HepG2 (cell line): ENCODE results near the gene MRPL34. TPM values are rescaled to one million over a fixed set of nuclear protein-coding genes. Genes with fewer than 3 reads are reported as not detected.
A peak's percentile ranks its signal among the peaks of the same experiment; 100 is the strongest.

Experiments
- BRD4 ChIP-seq: sonication (generic); formaldehyde crosslinking; IDR thresholded peaks from 2 replicates; pipeline ENCODE4 v1.4.0; 2020; ENCODE audit warnings: missing genetic modification reagents
- CBFB ChIP-seq: sonication (generic); formaldehyde crosslinking; IDR thresholded peaks from 2 replicates; pipeline ENCODE4 v1.4.0; 2020; ENCODE audit warnings: missing genetic modification reagents
- FLYWCH1 ChIP-seq: sonication (generic); formaldehyde crosslinking; IDR thresholded peaks from 2 replicates; pipeline ENCODE4 v1.8.1; 2023; ENCODE audit warnings: mild to moderate bottlenecking, missing genetic modification reagents
- JUN ChIP-seq: sonication (generic); formaldehyde crosslinking; IDR thresholded peaks from 2 replicates; pipeline ENCODE4 v1.4.0; 2020; ENCODE audit warnings: mild to moderate bottlenecking, missing genetic modification reagents
- MNT ChIP-seq: fragments of 450-650 bp; IDR thresholded peaks from 2 replicates; pipeline ENCODE4 v1.6.1; 2016
- NKX3-1 ChIP-seq: sonication (generic); formaldehyde crosslinking; IDR thresholded peaks from 2 replicates; pipeline ENCODE4 v1.5.0; 2020; ENCODE audit warnings: missing genetic modification reagents
- PHB2 ChIP-seq: fragments of 450-650 bp; IDR thresholded peaks from 2 replicates; pipeline ENCODE4 v1.6.1; 2018; ENCODE audit not compliant: partially characterized antibody
- SMAD9 ChIP-seq: sonication (generic); formaldehyde crosslinking; IDR thresholded peaks from 2 replicates; pipeline ENCODE4 v1.5.1; 2020; ENCODE audit warnings: mild to moderate bottlenecking, missing genetic modification reagents
- ZIK1 ChIP-seq: sonication (generic); formaldehyde crosslinking; IDR thresholded peaks from 2 replicates; pipeline ENCODE4 v1.5.0; 2020; ENCODE audit warnings: mild to moderate bottlenecking, low read depth, missing genetic modification reagents, borderline replicate concordance
- ZNF10 ChIP-seq: sonication (generic); formaldehyde crosslinking; IDR thresholded peaks from 2 replicates; pipeline ENCODE4 v1.4.0; 2020; ENCODE audit warnings: mild to moderate bottlenecking, low read depth, missing genetic modification reagents, borderline replicate concordance
- ZNF20 ChIP-seq: sonication (generic); formaldehyde crosslinking; IDR thresholded peaks from 2 replicates; pipeline ENCODE4 v1.4.0; 2020; ENCODE audit warnings: mild to moderate bottlenecking, moderate library complexity, missing genetic modification reagents
- ZNF629 ChIP-seq: sonication (generic); formaldehyde crosslinking; conservative IDR thresholded peaks from 2 replicates; pipeline ENCODE4 v1.5.0; 2020; ENCODE audit warnings: missing genetic modification reagents
- ZNF781 ChIP-seq: sonication (generic); formaldehyde crosslinking; IDR thresholded peaks from 2 replicates; pipeline ENCODE4 v1.5.1; 2020; ENCODE audit warnings: borderline replicate concordance, mild to moderate bottlenecking, missing genetic modification reagents; ENCODE audit errors: not compliant biosample characterization
- polyA plus RNA-seq, 8 experiments: library from polyadenylated mRNA; depleted of rRNA in 3 of 8; stranded (reverse) in 7 of 8; unstranded in 1 of 8; fragments of >200 nt; fragmentation: Illumina TruSeq in 4 of 8; extraction: Trizol in 4 of 8; gene quantifications; 2 replicates each; pipeline versions ENCODE4 v1.2.1 to v1.2.3, GENCODE V29; 2011 to 2016; ENCODE audit warnings: low read depth in 4 of 8, missing spikeins in 1 of 8, mixed read lengths in 1 of 8; ENCODE audit not compliant: insufficient read depth in 1 of 8
- total RNA-seq, 5 experiments: library from RNA; depleted of rRNA; stranded (reverse); fragments of >200 nt; fragmentation: Illumina TruSeq; extraction: Trizol; gene quantifications; 2 replicates each; pipeline ENCODE4 v1.2.3, GENCODE V29; 2016; ENCODE audit warnings: low read depth in 1 of 5
- TF ChIP-seq, protein P1 (sequence below): IDR thresholded peaks from 2 replicates; pipeline ENCODE4 v1.6.1; 2016
- TF ChIP-seq, protein P2 (sequence below): sonication (generic); formaldehyde crosslinking; IDR thresholded peaks from 2 replicates; pipeline ENCODE4 v1.8.0; 2022; ENCODE audit warnings: missing genetic modification reagents, mild to moderate bottlenecking, moderate library complexity, borderline replicate concordance
- TF ChIP-seq, protein P3 (sequence below): sonication (generic); formaldehyde crosslinking; IDR thresholded peaks from 2 replicates; pipeline ENCODE4 v1.5.0; 2020; ENCODE audit warnings: mild to moderate bottlenecking, missing genetic modification reagents
- TF ChIP-seq, protein P4 (sequence below): sonication (generic); formaldehyde crosslinking; IDR thresholded peaks from 2 replicates; pipeline ENCODE4 v1.4.0; 2020; ENCODE audit warnings: missing genetic modification reagents, borderline replicate concordance
- TF ChIP-seq, protein P5 (sequence below): sonication (generic); formaldehyde crosslinking; IDR thresholded peaks from 2 replicates; pipeline ENCODE4 v1.8.0; 2022; ENCODE audit warnings: missing genetic modification reagents, mild to moderate bottlenecking, borderline replicate concordance

Gene MRPL34
- total and polyA plus RNA-seq, 2 of the 13 experiments (the other 11 are each of a cell fraction or from before 2014, with no cell fraction given) = 74.0 to 77.3 TPM

DNA sequence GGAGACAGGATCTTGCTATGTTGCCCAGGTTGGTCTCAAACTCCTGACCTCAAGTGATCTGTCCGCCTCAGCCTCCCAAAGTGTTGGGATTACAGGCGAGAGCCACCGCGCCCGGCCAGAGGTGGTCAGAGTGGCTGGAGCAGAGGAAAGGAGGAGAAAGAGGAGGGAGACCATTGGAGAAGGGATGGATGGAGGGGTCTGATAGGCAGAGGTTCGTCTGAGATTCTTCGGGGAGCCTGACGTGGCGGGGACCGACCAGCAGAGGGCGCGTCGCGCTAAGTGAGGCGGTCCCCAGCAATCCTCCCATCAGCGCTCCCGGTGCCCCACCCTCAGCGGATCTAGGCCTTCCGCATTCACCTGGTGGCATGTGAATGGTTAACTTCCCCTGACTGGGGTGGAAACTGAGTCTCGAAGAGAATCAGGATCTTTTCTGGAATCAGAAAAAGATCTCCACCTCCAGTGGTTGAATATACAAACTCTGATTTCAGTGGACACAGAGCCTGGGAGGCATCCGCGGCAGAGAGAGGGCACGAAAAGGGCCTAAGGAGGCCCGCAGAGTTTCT is 40.5 kb downstream of the MRPL34 start (continued):
- TF ChIP-seq, protein P1, sequence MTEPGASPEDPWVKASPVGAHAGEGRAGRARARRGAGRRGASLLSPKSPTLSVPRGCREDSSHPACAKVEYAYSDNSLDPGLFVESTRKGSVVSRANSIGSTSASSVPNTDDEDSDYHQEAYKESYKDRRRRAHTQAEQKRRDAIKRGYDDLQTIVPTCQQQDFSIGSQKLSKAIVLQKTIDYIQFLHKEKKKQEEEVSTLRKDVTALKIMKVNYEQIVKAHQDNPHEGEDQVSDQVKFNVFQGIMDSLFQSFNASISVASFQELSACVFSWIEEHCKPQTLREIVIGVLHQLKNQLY = no peak
- no peak for TF ChIP-seq BRD4 (CRISPR knock-in tag)
- TF ChIP-seq ZIK1 (CRISPR knock-in tag) = no peak
- TF ChIP-seq, protein P2, sequence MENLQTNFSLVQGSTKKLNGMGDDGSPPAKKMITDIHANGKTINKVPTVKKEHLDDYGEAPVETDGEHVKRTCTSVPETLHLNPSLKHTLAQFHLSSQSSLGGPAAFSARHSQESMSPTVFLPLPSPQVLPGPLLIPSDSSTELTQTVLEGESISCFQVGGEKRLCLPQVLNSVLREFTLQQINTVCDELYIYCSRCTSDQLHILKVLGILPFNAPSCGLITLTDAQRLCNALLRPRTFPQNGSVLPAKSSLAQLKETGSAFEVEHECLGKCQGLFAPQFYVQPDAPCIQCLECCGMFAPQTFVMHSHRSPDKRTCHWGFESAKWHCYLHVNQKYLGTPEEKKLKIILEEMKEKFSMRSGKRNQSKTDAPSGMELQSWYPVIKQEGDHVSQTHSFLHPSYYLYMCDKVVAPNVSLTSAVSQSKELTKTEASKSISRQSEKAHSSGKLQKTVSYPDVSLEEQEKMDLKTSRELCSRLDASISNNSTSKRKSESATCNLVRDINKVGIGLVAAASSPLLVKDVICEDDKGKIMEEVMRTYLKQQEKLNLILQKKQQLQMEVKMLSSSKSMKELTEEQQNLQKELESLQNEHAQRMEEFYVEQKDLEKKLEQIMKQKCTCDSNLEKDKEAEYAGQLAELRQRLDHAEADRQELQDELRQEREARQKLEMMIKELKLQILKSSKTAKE (CRISPR knock-in tag) = no peak
- no peak for TF ChIP-seq ZNF10 (CRISPR knock-in tag)
- TF ChIP-seq NKX3-1 (CRISPR knock-in tag) = no peak
- TF ChIP-seq PHB2 = no peak
- no peak for TF ChIP-seq ZNF781 (CRISPR knock-in tag)
- no peak for TF ChIP-seq MNT
- TF ChIP-seq, protein P3, sequence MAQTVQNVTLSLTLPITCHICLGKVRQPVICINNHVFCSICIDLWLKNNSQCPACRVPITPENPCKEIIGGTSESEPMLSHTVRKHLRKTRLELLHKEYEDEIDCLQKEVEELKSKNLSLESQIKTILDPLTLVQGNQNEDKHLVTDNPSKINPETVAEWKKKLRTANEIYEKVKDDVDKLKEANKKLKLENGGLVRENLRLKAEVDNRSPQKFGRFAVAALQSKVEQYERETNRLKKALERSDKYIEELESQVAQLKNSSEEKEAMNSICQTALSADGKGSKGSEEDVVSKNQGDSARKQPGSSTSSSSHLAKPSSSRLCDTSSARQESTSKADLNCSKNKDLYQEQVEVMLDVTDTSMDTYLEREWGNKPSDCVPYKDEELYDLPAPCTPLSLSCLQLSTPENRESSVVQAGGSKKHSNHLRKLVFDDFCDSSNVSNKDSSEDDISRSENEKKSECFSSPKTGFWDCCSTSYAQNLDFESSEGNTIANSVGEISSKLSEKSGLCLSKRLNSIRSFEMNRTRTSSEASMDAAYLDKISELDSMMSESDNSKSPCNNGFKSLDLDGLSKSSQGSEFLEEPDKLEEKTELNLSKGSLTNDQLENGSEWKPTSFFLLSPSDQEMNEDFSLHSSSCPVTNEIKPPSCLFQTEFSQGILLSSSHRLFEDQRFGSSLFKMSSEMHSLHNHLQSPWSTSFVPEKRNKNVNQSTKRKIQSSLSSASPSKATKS (CRISPR knock-in tag) = no peak
- TF ChIP-seq, protein P4, sequence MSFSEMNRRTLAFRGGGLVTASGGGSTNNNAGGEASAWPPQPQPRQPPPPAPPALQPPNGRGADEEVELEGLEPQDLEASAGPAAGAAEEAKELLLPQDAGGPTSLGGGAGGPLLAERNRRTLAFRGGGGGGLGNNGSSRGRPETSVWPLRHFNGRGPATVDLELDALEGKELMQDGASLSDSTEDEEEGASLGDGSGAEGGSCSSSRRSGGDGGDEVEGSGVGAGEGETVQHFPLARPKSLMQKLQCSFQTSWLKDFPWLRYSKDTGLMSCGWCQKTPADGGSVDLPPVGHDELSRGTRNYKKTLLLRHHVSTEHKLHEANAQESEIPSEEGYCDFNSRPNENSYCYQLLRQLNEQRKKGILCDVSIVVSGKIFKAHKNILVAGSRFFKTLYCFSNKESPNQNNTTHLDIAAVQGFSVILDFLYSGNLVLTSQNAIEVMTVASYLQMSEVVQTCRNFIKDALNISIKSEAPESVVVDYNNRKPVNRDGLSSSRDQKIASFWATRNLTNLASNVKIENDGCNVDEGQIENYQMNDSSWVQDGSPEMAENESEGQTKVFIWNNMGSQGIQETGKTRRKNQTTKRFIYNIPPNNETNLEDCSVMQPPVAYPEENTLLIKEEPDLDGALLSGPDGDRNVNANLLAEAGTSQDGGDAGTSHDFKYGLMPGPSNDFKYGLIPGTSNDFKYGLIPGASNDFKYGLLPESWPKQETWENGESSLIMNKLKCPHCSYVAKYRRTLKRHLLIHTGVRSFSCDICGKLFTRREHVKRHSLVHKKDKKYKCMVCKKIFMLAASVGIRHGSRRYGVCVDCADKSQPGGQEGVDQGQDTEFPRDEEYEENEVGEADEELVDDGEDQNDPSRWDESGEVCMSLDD = no peak
- no peak for TF ChIP-seq ZNF629 (CRISPR knock-in tag)
- TF ChIP-seq, protein P5, sequence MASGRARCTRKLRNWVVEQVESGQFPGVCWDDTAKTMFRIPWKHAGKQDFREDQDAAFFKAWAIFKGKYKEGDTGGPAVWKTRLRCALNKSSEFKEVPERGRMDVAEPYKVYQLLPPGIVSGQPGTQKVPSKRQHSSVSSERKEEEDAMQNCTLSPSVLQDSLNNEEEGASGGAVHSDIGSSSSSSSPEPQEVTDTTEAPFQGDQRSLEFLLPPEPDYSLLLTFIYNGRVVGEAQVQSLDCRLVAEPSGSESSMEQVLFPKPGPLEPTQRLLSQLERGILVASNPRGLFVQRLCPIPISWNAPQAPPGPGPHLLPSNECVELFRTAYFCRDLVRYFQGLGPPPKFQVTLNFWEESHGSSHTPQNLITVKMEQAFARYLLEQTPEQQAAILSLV = 0 out of 2 replicates have a peak, but pooled peaks have one; percentile 31
- no peak for TF ChIP-seq ZNF20
- TF ChIP-seq JUN = no peak
- no peak for TF ChIP-seq SMAD9 (CRISPR knock-in tag)
- peak; percentile 35; the same call in 1 of the 2 replicates for TF ChIP-seq CBFB
- TF ChIP-seq FLYWCH1 = no peak
